ENCODE results near the gene PUS7.
"Not testable (repeated sequence)": the region's sequence is repeated elsewhere in the genome, so short reads cannot be mapped to it uniquely, and the experiment has no call there.

PUS7 gene

GRCh38 chr7:105497016-105497415 lies 25.1 kb downstream of the PUS7 start:
- DNase-seq (ENCODE audit: low read depth, low spot score): no peak

- DNase-seq (ENCODE audit: low read depth, low spot score): no peak
Observed at GRCh38 chr7:105496521-105496920, 25.6 kb downstream of the PUS7 start.

DNA sequence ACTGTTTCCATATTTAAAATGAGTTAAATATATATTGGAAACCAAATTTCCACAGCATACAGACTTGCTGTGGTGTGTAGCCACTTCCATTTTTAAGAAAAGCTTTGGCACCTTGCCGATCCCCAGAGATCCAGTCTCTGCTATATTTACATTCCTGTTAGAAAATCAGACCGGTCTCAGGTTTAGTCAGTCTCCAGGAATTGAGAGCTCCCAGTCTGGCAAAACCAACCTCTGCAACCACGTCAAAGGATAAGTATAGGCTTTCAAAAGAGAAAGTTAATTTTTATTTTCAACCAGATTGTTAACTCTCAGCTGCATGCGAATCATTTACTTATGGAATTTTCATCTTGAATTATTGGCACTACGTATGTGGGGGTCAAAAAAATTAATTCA lies 28.2 kb downstream of the PUS7 start:
- no peak for DNase-seq (ENCODE audit: low read depth, low spot score)

DNA sequence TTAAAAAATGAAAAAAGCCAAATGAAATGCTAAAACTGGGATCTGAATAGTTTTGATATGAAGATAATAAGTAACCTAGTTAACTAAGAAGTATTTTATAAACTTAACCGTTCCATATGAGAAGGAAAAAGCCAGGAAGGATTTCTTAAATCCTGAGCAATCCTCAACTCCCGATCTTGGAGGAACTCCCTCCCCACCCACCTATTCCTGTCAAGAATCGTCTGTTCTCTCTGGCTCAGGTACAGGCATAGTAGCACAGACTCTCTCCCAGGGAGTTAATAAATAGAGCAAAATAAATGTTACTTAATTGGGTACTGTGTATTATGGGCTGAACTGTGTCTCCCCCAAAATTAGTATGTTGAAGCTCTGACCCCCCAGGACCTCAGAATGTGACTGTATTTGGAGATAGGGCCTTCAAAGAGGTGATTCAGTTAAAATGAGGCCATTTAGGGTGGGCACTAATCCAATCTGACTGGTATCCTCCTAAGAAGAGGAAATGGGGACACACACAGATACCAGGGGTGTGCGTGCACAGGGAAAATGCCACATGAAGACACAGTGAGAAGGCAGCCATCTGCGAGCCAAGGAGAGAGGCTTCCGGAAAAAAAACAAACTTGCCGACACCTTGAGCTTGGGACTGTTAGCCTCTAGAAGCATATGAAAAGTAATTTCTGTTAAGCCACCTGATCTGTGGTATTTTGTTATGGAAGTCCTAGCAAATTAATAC lies 28.7 kb downstream of the PUS7 start:
- no peak for DNase-seq (ENCODE audit: low read depth, low spot score)

DNA sequence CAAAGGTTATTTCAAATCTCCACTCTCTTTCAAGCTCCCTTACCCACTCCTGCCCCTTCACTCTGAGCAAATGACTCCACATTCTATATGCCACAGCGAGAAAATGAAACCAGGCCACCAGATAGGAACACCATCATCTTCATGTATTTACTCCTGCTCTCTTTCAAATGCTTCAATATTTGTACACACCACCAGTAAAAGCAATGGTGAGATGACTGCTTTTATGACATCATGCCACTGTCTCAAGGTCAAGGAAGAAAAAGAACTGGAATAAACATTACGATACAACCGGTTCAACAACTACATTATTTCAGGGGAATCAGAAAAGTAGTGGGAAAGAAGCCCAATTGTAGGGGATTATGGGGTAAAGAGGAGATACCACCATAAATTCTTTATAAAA lies 32.7 kb downstream of the PUS7 start:
- no peak for DNase-seq (ENCODE audit: low read depth, low spot score)

GRCh38 chr7:105487579-105488571 lies 34.2 kb downstream of the PUS7 start:
- no peak for DNase-seq (ENCODE audit: low read depth, low spot score)

GRCh38 chr7:105480931-105481330 lies 41.1 kb downstream of the PUS7 start:
- no peak for DNase-seq (ENCODE audit: low read depth, low spot score)

- no peak for DNase-seq (ENCODE audit: low read depth, low spot score)
Observed at GRCh38 chr7:105478606-105479005, 43.5 kb downstream of the PUS7 start.

GRCh38 chr7:105477908-105478307 lies 44.2 kb downstream of the PUS7 start:
- no peak for DNase-seq (ENCODE audit: low read depth, low spot score)

DNA sequence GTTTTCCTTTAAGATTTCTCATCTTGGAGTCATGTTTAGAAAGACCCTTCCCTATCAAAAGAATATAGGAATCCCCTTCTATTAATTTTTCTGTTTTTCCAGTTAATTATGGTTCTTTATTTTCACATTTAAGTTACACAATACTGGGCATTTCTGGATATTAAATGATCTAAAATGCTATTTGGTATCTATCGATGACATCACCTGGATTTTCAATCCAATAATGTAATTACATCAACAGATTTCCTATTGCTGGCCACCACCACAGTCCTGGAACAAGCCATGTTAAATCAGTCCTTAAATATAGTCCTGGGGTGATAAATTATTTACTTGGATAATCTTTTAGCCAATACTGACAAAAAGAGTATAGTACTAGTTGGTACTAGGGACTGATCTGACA lies 48.0 kb downstream of the PUS7 start:
- no peak for DNase-seq (ENCODE audit: low read depth, low spot score)

DNA sequence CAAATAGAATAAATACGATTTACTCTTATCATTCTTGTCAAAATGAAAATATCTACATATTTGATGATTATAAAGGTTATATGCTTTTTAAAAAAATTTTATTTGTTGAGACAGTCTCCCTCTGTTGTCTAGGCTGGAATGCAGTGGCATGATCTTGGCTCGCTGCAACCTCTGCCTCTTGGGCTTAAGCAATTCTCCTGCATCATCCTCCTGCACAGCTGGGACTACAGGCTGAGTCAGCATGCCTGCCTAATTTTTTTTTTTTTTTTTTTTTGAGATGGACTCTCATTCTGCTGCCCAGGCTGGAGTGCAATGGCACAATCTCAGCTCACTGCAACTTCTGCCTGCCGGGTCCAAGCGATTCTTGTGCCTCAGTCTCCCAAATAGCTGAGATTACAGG lies 48.9 kb downstream of the PUS7 start:
- no peak for DNase-seq (ENCODE audit: low read depth, low spot score)

- DNase-seq (ENCODE audit: low read depth, low spot score): no peak
Observed at GRCh38 chr7:105470846-105471245, 51.2 kb downstream of the PUS7 start.

DNA sequence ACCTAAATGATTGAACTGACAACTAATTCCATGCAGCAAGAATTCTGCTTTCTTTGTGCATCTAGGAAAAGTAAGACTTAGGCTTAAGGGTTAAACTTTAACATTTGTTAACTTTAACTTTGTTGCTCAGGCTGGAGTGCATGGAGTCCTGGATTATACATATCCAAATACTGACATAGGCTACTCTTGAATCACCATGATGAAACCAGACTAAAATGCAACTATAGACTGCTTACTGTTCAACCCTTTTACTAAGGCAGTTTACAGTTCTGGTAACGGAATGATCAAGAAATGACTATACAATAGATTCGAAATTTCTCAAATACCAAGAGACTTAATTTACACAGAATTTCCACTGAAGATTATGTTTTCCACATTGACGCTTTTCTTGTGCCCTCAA lies 52.0 kb downstream of the PUS7 start:
- DNase-seq (ENCODE audit: low read depth, low spot score): no peak

- no peak for DNase-seq (ENCODE audit: low read depth, low spot score)
Observed at GRCh38 chr7:105462765-105463420, 59.2 kb downstream of the PUS7 start.

- DNase-seq (ENCODE audit: low read depth, low spot score): no peak
Observed at GRCh38 chr7:105461518-105461917, 60.6 kb downstream of the PUS7 start.

DNA sequence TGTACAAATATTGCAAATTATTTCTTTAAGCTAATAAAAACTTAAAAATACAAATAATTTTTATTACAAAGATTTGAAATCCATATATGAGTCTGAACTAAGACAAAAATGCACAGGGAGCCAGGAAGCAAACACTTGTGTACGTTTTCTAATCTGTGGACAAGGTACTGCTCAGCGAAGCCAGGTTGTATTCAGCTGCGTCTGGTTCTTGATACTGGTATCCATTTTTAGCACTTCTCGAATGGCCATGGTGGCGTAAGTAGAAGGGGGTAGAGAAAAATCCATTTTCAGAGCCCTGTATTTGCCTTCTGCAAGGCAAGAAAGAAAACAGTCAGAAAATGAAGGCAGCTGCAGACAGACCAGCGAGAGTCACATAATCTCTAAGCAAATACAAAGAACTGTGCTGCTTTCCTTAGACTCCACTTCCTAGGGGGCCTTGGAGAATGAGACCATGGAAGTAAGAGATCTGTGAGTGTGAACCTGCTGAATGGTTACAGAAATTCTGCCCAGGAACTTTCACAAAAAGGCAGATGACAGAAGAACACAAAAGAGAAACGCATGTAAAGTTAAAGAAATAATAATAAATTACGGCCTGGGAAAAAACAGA lies 64.3 kb downstream of the PUS7 start:
- DNase-seq (ENCODE audit: low read depth, low spot score): no peak

- DNase-seq (ENCODE audit: low read depth, low spot score): no peak
Observed at GRCh38 chr7:105454921-105455320, 67.2 kb downstream of the PUS7 start.

DNA sequence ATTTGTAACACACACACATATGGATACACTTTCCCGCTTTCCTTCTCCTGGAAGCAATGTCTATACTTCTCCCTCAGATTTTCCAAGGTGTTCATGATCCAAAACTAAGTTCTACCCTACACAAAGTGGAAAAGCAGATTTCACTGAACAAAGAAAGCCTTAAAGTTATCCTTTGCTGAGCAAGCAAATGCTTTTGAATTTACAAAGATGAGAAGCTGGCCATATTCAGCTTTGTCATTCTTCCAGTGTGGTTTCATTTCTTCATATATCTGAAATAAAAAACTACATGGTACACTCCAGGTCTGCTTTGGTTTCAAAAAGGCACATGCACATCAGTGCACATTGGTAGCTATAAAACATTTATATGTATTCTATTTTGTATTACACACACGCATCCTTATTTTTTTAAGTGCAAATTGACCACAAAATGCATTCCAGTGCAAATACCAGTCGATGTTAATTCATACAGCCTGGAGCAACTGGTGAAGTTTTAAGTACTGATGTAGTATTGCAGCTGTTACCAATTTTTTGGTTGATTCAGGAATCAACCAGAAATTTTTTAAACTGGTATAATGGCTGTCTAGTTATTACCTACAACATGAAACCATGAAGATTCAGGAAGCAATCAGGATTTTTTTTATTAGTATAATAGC lies 67.8 kb downstream of the PUS7 start:
- DNase-seq (ENCODE audit: low read depth, low spot score): no peak

DNA sequence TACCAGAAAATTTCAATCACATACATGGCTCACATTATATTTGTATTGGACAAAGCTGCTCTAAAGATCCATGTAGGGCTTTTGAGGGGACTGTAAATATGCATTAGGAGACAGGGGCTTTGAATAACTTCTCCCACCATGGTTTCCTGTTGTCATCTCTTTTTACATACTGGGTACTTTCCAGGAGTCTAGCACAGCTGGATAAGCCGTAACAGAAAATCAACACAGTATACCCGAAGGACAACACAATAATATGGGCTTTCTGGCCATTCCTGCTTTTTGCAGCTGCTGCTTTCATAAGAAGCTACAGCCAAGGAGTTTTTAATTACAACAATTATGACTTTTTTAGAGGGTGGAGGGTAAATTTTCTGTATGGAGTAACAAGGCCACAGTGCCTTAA lies 70.0 kb downstream of the PUS7 start:
- DNase-seq (ENCODE audit: low read depth, low spot score): no peak

DNA sequence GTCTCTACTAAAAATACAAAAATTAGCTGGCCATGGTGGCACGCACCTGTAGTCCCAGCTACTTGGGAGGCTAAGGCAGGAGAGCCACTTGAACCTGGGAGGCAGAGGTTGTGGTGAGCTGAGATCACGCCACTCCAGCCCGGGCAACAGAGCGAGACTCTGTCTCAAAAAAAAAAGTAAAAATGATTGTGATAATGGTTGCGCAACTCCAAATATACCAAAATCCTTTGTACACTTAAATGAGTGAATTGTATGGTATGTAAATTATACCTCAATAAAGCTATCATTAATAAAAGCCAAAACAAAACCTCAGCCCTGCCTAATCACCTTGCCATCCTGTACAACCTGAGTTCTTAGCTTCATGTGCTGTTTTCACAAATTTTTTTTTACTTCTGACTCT lies 71.2 kb downstream of the PUS7 start:
- not testable (repeated sequence) for DNase-seq (ENCODE audit: low read depth, low spot score)

- no peak for DNase-seq (ENCODE audit: low read depth, low spot score)
Observed at GRCh38 chr7:105450177-105450861, 71.8 kb downstream of the PUS7 start.
